Fibroblast of the aortic adventitia (primary cell): ENCODE results near the gene DTNBP1. TPM values are rescaled to one million over a fixed set of nuclear protein-coding genes. Genes with fewer than 3 reads are reported as not detected.

Experiments used
- DNase-seq: peaks from one replicate; pipeline ENCODE4 v3.0.0-alpha.2; 2010; ENCODE audit warnings: low read depth
- H3K4me3 ChIP-seq: 2 replicates; pipeline ENCODE4 v1.5.1; 2011; ENCODE audit warnings: low read depth, mild to moderate bottlenecking, control low read depth, low read length, moderate library complexity
- CTCF ChIP-seq: IDR thresholded peaks from 2 replicates; pipeline ENCODE4 v1.5.1; 2011; ENCODE audit warnings: mild to moderate bottlenecking, low read length, control low read depth, inconsistent platforms; ENCODE audit not compliant: insufficient read depth
- total RNA-seq: library from RNA; depleted of rRNA; stranded (reverse); fragments of >200 nt; gene quantifications from 2 replicates; pipeline ENCODE4 v1.2.3, GENCODE V29; 2012; ENCODE audit warnings: low replicate concordance

Gene DTNBP1
- total RNA-seq, 1 donor: 5.8 TPM

GRCh38 chr6:15538766-15539495 lies 123.9 kb downstream of the DTNBP1 start:
- no peak for TF ChIP-seq CTCF
- DNase-seq: no peak
- no peak overlapping the region for H3K4me3 ChIP-seq

GRCh38 chr6:15538106-15538505 lies 124.7 kb downstream of the DTNBP1 start:
- H3K4me3 ChIP-seq: no peak overlapping the region
- no peak for DNase-seq
- no peak for TF ChIP-seq CTCF

- no peak for TF ChIP-seq CTCF
- peak; percentile 17 for DNase-seq
- H3K4me3 ChIP-seq: no peak overlapping the region
These were observed 126.5 kb downstream of the DTNBP1 start for GRCh38 chr6:15536198-15536955.

- no peak for DNase-seq
- TF ChIP-seq CTCF: no peak
- H3K4me3 ChIP-seq: no peak overlapping the region
These were observed 127.2 kb downstream of the DTNBP1 start for GRCh38 chr6:15535495-15536197.

- no peak for DNase-seq
- no peak for TF ChIP-seq CTCF
- no peak overlapping the region for H3K4me3 ChIP-seq
These were observed 127.9 kb downstream of the DTNBP1 start for GRCh38 chr6:15534974-15535373.

GRCh38 chr6:15533379-15534026 lies 129.3 kb downstream of the DTNBP1 start:
- TF ChIP-seq CTCF: no peak
- no peak overlapping the region for H3K4me3 ChIP-seq
- DNase-seq: peak; percentile 26
